H1 (cell line): Measurements from ENCODE around the gene WAC. TPM values are rescaled to one million over a fixed set of nuclear protein-coding genes. Genes with fewer than 3 reads are reported as not detected.

Source experiments
- ATF2 ChIP-seq: IDR thresholded peaks from 2 replicates; pipeline ENCODE4 v1.6.1; 2012; ENCODE audit warnings: low read length, inconsistent platforms
- EZH2 ChIP-seq: fragments of 200-600 bp; sonication (generic); IDR thresholded peaks from 2 replicates; pipeline ENCODE4 v1.7.1; 2012; ENCODE audit warnings: low read depth, mild to moderate bottlenecking, moderate library complexity, low read length, inconsistent platforms; ENCODE audit not compliant: severe bottlenecking
- polyA plus RNA-seq, 7 experiments: library from polyadenylated mRNA; depleted of rRNA in 3 of 7; stranded (reverse) in 5 of 7; unstranded in 2 of 7; fragments of >200 nt in 5 of 7; fragments of 200-250 nt in 2 of 7; gene quantifications; 1 replicate in 5 of 7; 2 replicates in 1 of 7; 4 replicates in 1 of 7; pipeline versions ENCODE4 v1.2.1 to v1.2.3, GENCODE V29; 2011 to 2013; ENCODE audit warnings: missing spikeins in 2 of 7, mixed read lengths in 2 of 7
- total RNA-seq: library from RNA; stranded (reverse); fragmentation: NEBNext Ultra II Directional; extraction: Animal tissue kit (Norgen Biotek cat#: 25700); gene quantifications from 2 replicates; pipeline ENCODE4 v1.2.1, GENCODE V29; 2021

The WAC gene
- total and polyA plus RNA-seq, 2 of the 8 experiments (the other 6 are each of a cell fraction or from before 2014, with no cell fraction given): 72.9 to 128 TPM

GRCh38 chr10:28559618-28560017, 26.7 kb downstream of the WAC start (continued):
- TF ChIP-seq ATF2: no peak
- TF ChIP-seq EZH2: no peak
